Sigmoid colon (tissue), 7 donors: ENCODE results near the gene PTX4. TPM values are rescaled to one million over a fixed set of nuclear protein-coding genes. Genes with fewer than 3 reads are reported as not detected.
A peak's percentile ranks its signal among the peaks of the same experiment; 100 is the strongest.

Source experiments
- DNase-seq: peaks from one replicate; pipeline ENCODE4 v3.0.0-alpha.2; 2019
- H3K27ac ChIP-seq, 4 donors: fragments of 200-600 bp; sonication (generic); one replicate each; pipeline ENCODE4 v1.5.1; 2016 to 2019; ENCODE audit warnings: mild to moderate bottlenecking in 1 of 4
- H3K27me3 ChIP-seq, 3 donors: fragments of 200-600 bp; sonication (generic); one replicate each; pipeline ENCODE4 v1.5.1; 2019; ENCODE audit warnings: mild to moderate bottlenecking in 1 of 3
- H3K36me3 ChIP-seq, 4 donors: fragments of 200-600 bp; sonication (generic); one replicate each; pipeline ENCODE4 v1.5.1; 2016 to 2019
- H3K4me1 ChIP-seq, 4 donors: fragments of 200-600 bp; sonication (generic); one replicate each; pipeline ENCODE4 v1.5.1; 2017 to 2019
- H3K4me3 ChIP-seq, 4 donors: fragments of 200-600 bp; sonication (generic); one replicate each; pipeline ENCODE4 v1.5.1; 2017 to 2019; ENCODE audit warnings: mild to moderate bottlenecking in 2 of 4, moderate library complexity in 1 of 4
- H3K9me3 ChIP-seq, 4 donors: fragments of 200-600 bp in 3 of 4; sonication (generic) in 3 of 4; one replicate each; pipeline versions ENCODE4 v1.5.1 to v1.6.1; 2013 to 2019
- EP300 ChIP-seq, 4 donors: sonication (generic); formaldehyde crosslinking; IDR thresholded peaks; one replicate each; pipeline ENCODE4 v1.6.1; 2017; ENCODE audit warnings: antibody characterized with exemption in 4 of 4
- POLR2A ChIP-seq, 2 donors: fragments of 450-650 bp; IDR thresholded peaks; one replicate each; pipeline ENCODE4 v1.6.1; 2016; ENCODE audit warnings: antibody characterized with exemption in 2 of 2, mild to moderate bottlenecking in 2 of 2, moderate library complexity in 2 of 2
- POLR2AphosphoS5 ChIP-seq, 4 donors: sonication (generic); formaldehyde crosslinking; IDR thresholded peaks; one replicate each; pipeline ENCODE4 v1.6.1; 2017; ENCODE audit warnings: antibody characterized with exemption in 4 of 4
- WGBS, 2 donors: extraction: QIAGEN DNeasy Blood & Tissue Kit; methylation state at CpG; one replicate each; pipeline ENCODE4 v1.1.7; 2013; 5-methylcytosine and 5-hydroxymethylcytosine counted together
- intact Hi-C: fragments of 100-400 bp; cut with DNase I; formaldehyde crosslinking; loops from one replicate; pipeline ENCODE4 v1.15.1; 2023
- polyA plus RNA-seq, 3 donors: library from polyadenylated mRNA; stranded (reverse); fragments of 200-250 nt; gene quantifications; one replicate each; pipeline ENCODE4 v1.2.3, GENCODE V29; 2013
- total RNA-seq, 4 donors: library from RNA; depleted of rRNA; stranded (reverse); fragments of >200 nt; gene quantifications; one replicate each; pipeline ENCODE4 v1.1.0, GENCODE V29; 2016
- TF ChIP-seq, protein P1 (sequence below), 4 experiments: fragments of 450-650 bp in 3 of 4; fragments of 200-600 bp in 1 of 4; IDR thresholded peaks; one replicate each; pipeline ENCODE4 v1.5.1; 2016 to 2019; ENCODE audit warnings: antibody characterized with exemption in 4 of 4, mild to moderate bottlenecking in 3 of 4, moderate library complexity in 2 of 4
- donor health status: healthy with polysubstance abuse.
- donor health status: Bipolar disorder and iron deficiency.
- donor health status: healthy.

The PTX4 gene
- total and polyA plus RNA-seq, 7 donors = not detected

DNA sequence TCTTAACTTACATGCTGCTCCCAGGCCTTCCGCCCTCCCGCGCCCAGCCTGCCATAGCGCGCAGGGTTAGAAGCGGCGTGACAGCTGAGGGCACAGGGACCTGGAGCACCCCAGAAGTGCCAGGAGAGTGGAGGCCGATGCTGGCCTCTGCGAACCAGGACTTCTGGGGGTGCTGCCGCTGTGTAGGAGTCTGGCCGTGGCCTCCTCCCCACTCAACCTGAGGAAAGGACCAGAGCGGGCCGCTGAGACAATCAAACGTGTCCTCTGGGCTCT, 42.8 kb upstream of the PTX4 start:
- WGBS, 2 donors = 91 to 92% methylated on average over 14 of the region's 14 CpGs
- Histone ChIP-seq H3K27ac (peak overlapping the region; percentile 83 to 89 (median 88)), H3K9me3 (no peaks in the 10 kb centered on the region), H3K36me3 (peaks cover 0 to 11% (median 4%) of the 10 kb centered on the region in 4 donors), H3K4me3 (peak overlapping the region in 3 of 4 donors; percentile 12 to 60 (median 20)), H3K4me1 (peaks cover 0 to 64% (median 63%) of the 10 kb centered on the region in 4 donors), H3K27me3 (no peaks in the 10 kb centered on the region)
- TF ChIP-seq, protein P1, sequence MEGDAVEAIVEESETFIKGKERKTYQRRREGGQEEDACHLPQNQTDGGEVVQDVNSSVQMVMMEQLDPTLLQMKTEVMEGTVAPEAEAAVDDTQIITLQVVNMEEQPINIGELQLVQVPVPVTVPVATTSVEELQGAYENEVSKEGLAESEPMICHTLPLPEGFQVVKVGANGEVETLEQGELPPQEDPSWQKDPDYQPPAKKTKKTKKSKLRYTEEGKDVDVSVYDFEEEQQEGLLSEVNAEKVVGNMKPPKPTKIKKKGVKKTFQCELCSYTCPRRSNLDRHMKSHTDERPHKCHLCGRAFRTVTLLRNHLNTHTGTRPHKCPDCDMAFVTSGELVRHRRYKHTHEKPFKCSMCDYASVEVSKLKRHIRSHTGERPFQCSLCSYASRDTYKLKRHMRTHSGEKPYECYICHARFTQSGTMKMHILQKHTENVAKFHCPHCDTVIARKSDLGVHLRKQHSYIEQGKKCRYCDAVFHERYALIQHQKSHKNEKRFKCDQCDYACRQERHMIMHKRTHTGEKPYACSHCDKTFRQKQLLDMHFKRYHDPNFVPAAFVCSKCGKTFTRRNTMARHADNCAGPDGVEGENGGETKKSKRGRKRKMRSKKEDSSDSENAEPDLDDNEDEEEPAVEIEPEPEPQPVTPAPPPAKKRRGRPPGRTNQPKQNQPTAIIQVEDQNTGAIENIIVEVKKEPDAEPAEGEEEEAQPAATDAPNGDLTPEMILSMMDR (IDR thresholded peaks at IDR 0.05) = no peak
- TF ChIP-seq POLR2AphosphoS5 (IDR thresholded peaks at IDR 0.05) = no peak
- no peak for TF ChIP-seq POLR2A (IDR thresholded peaks at IDR 0.05)
- TF ChIP-seq EP300 (IDR thresholded peaks at IDR 0.05) = no peak
- intact Hi-C loops = loop anchor here (5.0 kb wide), 1 partner anchor 109 kb away; the partner anchor contains the start of gene UQCC4
- no peak for DNase-seq

DNA sequence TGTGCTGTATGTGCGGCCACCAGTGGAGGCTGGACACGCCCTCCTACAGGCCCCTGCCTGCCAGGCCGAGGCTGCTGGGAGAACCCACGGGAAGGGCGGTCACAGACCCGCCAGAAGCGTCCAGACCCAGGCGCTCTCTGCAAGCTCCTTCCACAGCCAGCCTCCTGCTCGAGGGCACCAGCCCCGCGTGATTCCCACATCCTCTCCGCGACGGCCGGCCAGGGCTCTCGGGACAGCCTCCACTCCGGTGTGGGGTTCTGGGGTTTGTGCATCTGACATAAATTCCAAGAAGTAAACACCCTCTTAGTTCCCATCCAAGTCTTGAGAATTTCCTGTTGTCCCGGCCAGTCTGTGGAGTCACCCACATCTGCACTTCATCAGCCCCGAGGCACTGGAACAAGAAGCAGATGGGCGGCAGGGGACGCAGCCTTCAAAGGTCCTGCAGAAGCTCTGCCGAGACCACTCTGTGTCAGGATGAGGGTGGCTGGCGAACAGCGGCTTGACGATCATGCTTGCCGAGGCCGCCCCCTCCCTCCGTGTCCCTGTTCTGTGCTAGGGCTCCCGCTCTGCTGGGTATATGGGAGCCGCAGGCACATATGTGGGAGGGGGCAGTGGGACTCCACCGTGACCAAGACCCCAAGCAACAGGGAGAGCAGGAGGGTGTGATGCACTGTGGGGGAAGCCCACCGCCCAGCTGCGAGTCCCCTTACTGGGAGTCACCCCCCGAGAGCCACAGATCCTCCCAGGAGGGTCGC, 42.3 kb upstream of the PTX4 start:
- H3K27ac ChIP-seq = peak overlapping the region; percentile 83 to 89 (median 88)
- intact Hi-C loops = loop anchor here (5.0 kb wide), 1 partner anchor 109 kb away; the partner anchor contains the start of gene UQCC4
- no peaks in the 10 kb centered on the region for H3K27me3 ChIP-seq
- H3K9me3 ChIP-seq = no peaks in the 10 kb centered on the region
- peaks cover 0 to 6% (median 0%) of the 10 kb centered on the region in 4 donors for H3K36me3 ChIP-seq
- peak; percentile 74 to 90 (median 86) for TF ChIP-seq POLR2AphosphoS5 (IDR thresholded peaks at IDR 0.05)
- peak in 2 of 4 donors; percentile 54 to 81 for TF ChIP-seq EP300 (IDR thresholded peaks at IDR 0.05)
- no peak for TF ChIP-seq POLR2A (IDR thresholded peaks at IDR 0.05)
- TF ChIP-seq, protein P1 (IDR thresholded peaks at IDR 0.05) = no peak
- WGBS, 2 donors = 76 to 83% methylated on average over 35 of the region's 35 CpGs
- H3K4me1 ChIP-seq = peaks cover 0 to 61% (median 58%) of the 10 kb centered on the region in 4 donors
- DNase-seq = peak; percentile 92
- H3K4me3 ChIP-seq = peak overlapping the region in 3 of 4 donors; percentile 12 to 60 (median 20)

DNA sequence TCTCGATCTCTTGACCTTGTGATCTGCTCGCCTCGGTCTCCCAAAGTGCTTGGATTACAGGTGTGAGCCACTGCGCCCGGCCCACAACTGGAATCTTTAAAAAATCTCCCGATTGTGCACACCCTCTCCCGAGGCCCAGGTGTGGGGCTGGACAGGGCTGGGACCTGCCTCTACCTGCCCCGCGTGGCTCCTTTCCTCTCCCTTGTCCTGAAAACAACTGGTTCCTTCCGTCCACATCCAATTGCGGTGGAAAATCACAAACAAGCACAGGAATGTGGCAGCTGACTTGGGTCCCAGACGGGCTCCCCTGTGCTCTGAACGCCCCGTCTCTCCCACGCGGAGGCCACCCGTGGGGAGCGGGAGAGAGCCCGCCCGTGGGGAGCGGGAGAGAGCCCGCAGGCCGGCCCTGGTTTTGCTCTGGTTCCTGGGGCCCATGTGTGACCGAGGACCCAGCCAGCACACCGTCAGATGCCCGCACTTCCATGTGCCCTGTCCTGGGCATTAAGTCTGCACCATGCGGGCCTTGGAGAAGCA, 41.7 kb upstream of the PTX4 start:
- Histone ChIP-seq H3K27ac (peak overlapping the region; percentile 83 to 89 (median 88)), H3K4me1 (peaks cover 0 to 57% (median 54%) of the 10 kb centered on the region in 4 donors), H3K27me3 (no peaks in the 10 kb centered on the region), H3K9me3 (no peaks in the 10 kb centered on the region), H3K36me3 (peaks cover 0 to under 1% (median 0%) of the 10 kb centered on the region in 4 donors), H3K4me3 (peak overlapping the region in 2 of 4 donors; percentile 20 to 60)
- intact Hi-C loops = loop anchor here (5.0 kb wide), 1 partner anchor 108 kb away; the partner anchor contains the start of gene UQCC4
- TF ChIP-seq POLR2AphosphoS5 (IDR thresholded peaks at IDR 0.05) (no peak), EP300 (IDR thresholded peaks at IDR 0.05) (no peak), POLR2A (IDR thresholded peaks at IDR 0.05) (no peak)
- TF ChIP-seq, protein P1 (IDR thresholded peaks at IDR 0.05) = no peak
- WGBS, 2 donors = 92 to 93% methylated on average over 27 of the region's 27 CpGs
- DNase-seq = no peak

DNA sequence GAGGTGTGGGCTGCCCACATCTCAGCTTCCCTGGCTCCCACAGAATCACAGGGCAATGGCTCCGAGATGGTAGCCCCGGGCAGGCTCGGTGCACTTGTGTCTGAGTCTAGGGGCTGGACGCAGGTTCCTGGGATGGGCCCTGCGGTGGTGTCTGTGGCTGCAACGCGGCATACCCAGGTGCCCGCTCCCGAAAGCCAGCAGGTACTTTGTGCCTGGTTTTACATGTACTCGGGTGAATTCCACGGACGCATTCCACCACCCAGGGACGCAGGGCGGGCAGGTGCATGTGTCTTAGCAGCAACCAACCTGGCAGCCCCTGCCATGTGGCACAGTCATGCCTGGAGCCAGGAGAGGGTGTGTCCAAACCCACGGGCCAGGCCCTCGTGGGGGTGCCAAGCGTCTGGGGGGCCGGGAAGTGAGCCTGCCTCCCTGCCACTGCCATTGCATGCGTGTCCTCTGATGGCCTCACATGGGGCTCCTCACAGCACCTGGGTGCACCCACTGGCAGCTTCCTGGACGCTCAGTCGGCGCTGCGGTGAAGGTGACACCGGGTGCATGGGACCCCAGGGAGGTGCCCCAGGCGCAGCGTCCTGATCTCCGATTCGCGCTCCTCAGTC, 40.3 kb upstream of the PTX4 start:
- H3K27ac ChIP-seq = no peak overlapping the region
- TF ChIP-seq POLR2AphosphoS5 (IDR thresholded peaks at IDR 0.05) = no peak
- no peak for TF ChIP-seq POLR2A (IDR thresholded peaks at IDR 0.05)
- no peak for TF ChIP-seq EP300 (IDR thresholded peaks at IDR 0.05)
- TF ChIP-seq, protein P1 (IDR thresholded peaks at IDR 0.05) = no peak
- 91 to 94% methylated on average over 29 of the region's 29 CpGs for WGBS, 2 donors

More for the DNA sequence above, 40.3 kb upstream of the PTX4 start:
- Histone ChIP-seq H3K4me1 (peaks cover 0 to 46% (median 40%) of the 10 kb centered on the region in 4 donors), H3K4me3 (no peak overlapping the region), H3K9me3 (no peaks in the 10 kb centered on the region), H3K27me3 (no peaks in the 10 kb centered on the region), H3K36me3 (peaks cover under 1 to 14% (median 2%) of the 10 kb centered on the region in 4 donors)
- intact Hi-C loops = no loop called here
- DNase-seq = no peak
